ENCODE measurements around the gene MOGAT1. TPM values are rescaled to one million over a fixed set of nuclear protein-coding genes. Genes with fewer than 3 reads are reported as not detected.
"Not testable (repeated sequence)": the region's sequence is repeated elsewhere in the genome, so short reads cannot be mapped to it uniquely, and the experiment has no call there.

The MOGAT1 gene
- total RNA-seq, 1 donor from 2014 or later, result not detected

- peak; percentile 51 for DNase-seq (ENCODE audit: low spot score)
Measured at GRCh38 chr2:222709191-222709891, 37.9 kb downstream of the MOGAT1 start.

DNA sequence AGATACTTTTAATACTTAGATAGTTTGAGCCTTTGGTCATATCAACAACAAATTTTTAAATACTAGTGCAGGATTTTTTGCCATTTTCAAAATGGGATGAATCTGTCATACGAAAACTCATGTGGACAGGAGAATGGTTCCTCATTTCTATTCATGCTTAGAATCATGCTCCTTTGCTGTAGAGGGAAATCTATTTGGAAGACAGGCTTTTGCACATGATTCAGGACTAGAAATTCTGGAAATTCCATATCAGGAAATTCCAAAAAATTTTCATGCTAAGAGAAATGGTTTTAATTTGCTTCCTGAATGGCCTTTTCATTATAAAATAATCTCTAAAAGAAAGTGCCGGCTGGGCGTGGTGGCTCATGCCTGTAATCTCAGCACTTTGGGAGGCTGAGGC lies 39.3 kb downstream of the MOGAT1 start:
- no peak for DNase-seq (ENCODE audit: low spot score)

DNA sequence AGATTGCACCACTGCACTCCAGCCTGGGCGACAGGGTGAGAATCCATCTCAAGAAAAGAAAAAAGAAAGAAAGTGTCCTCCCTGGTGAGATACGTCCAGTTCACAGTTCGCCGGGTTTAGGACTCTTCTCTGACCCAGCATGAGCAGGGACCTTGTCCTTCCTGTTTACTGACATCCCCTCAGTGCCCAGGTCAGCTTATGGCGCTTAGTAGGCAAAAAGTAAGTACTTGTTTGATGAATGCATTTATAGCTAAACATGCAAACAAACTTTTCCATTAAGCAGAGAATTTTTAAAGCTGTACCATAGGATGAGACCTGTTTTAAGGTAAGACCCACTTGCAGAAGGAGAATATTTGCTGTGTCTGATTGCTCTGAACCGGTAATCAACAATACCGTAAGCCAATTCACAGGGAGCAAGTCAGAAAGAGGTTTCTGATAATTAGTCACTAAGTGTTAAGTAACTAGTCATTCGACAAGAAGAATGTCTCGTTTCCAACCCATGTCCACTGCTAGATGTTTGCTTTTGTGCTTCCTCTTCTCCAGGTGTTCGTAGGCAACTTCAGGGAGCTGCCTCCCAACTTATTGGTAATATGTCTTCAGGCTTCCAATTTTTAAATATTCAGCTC lies 40.0 kb downstream of the MOGAT1 start:
- DNase-seq (ENCODE audit: low spot score), result no peak

DNA sequence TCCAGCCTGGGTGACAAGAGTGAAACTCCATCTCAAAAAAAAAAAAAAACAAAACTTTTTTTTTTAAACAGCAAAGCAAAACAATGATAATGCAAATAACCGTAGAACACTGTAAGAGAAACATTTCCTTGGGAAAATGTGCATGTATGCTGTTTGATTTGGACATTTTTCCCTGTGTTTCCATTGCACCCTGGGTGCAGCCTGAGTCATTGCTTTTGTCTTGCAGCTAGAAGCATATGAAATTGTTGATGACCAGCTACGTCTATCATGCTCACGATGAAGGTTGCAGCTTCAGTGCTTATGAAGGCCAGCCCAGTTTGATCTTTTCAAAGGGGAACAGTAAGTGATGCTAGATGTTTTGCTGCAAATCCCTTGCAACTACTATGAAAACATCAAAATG lies 41.5 kb downstream of the MOGAT1 start:
- no peak for DNase-seq (ENCODE audit: low spot score)

DNA sequence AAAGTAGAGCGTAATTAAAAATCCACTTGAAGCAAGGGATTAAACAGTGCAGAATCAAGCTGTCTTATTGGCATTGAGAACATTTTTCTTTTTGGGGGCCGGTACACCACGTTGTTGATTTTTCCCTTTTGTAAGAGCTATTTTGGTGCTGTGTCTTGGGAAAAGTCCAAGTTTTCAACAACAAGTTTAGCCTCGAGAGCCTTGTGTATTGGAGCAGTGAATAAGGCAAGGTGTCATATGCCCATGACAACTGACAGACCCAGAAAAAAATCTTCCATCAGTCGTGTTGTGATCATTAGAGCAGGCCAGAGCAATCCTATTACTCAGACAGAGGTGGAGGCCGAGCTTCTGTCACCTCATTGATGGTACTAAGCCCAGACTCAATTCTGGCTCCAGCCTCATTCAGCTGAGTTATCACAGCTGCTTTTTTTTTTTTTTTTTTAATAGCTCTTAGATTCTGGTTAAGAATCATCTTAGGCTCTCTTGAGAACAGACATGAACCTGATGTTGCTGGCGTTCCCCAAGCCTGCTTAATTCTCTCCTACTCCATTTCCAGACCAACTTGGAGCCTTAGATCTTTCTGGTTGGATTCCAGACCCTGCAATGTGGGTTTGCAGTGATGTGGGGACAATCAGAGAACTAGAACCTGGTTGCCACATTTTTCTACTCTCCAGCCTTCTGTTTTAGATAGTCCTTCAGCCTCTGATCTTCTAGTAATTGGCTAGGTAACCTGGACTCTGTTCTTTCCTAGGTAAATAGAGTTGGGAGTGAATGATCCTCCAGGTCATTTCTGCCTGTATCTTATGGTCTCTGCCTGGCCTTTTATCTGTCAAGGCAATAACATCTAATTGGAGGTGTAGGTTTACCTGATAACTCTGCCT lies 43.1 kb downstream of the MOGAT1 start:
- DNase-seq (ENCODE audit: low spot score), result no peak

DNA sequence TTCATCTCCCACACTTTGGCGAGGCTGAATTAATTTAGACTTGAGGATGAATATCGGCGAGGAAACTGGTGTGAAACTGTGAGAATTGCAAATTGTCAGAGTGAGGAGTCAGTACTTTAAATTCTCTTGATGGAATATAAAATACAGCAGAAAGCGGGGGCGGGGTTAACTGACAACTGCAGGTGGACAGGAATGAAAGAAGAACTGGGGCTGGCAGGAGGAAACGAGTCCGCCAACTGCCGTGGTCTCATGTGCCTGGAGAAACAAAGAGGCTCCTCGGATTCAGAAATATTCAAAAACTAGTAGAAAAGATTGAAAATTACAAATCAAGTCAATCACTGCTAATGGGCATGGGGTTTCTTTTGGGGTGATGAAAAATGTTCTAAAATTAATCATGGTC lies 44.3 kb downstream of the MOGAT1 start:
- no peak for DNase-seq (ENCODE audit: low spot score)

- not testable (repeated sequence) for DNase-seq (ENCODE audit: low spot score)
Measured at GRCh38 chr2:222719787-222720186, 48.3 kb downstream of the MOGAT1 start.

DNA sequence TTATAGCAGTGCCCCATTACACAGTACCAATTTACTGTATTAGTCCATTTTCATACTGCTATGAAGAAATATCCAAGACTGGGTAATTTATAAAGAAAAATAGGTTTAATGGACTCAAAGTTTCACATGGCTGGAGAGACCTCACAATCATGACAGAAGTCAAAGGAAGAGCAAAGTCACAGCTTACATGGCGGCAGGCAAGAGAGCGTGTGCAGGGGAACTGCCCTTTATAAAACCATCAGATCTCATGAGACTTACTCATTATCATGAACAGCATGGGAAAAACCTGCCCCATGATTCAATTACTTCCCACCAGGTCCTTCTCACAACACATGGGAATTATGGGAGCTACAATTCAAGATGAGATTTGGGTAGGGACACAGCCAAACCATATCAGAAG lies 50.1 kb downstream of the MOGAT1 start:
- DNase-seq (ENCODE audit: low spot score), result not testable (repeated sequence)

DNA sequence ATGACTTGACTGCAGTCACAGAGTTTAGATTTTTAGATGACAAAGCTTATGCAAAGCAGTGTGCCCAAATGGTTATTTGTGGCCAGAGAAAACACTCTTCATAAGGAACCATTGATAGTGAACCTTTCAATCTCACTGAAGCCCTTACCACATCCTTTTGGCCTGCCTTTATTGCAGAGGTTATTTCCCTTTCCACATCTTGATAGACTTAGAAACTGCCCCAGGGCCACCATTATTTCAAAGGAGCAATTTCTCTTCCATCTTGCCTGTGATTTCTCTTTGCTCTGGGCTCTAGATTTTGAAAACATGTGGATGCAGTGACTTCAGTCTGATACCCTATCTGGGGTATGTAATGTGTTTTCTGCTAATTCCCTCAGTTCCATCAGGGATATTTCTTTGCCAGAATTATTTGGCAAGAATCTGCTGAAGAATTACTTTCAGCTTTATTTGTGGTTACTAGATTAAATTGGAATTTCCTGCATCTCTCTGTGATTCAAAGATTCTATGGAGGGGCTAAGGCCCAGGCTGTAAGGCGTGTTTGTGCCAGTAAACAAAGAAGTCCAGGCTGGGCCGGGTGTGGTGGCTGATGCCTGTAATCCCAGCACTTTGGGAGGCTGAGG lies 51.0 kb downstream of the MOGAT1 start:
- DNase-seq (ENCODE audit: low spot score), result no peak

GRCh38 chr2:222724208-222724607 lies 52.8 kb downstream of the MOGAT1 start:
- DNase-seq (ENCODE audit: low spot score), result no peak

DNA sequence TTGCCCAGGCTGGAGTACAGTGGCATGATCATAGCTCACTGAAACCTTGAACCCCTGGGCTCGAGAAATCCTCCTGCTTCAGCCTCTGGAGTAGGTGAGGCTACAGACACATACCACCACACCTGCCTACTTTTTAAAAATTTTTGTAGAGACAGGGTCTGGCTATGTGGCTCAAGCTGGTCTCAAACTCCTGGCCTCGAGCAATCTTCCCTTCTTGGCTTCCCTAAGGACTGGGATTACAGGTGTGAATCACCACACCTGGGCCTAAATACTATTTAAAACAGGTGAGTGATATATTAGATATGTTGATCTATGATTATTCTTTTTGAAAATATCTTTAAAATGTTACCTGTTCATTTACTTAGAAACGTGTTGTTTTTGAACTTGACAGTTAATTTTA lies 57.2 kb downstream of the MOGAT1 start:
- no peak for DNase-seq (ENCODE audit: low spot score)

GRCh38 chr2:222730366-222730999 lies 59.0 kb downstream of the MOGAT1 start:
- no peak for DNase-seq (ENCODE audit: low spot score)

- no peak for DNase-seq (ENCODE audit: low spot score)
Measured at GRCh38 chr2:222731201-222731621, 59.8 kb downstream of the MOGAT1 start.

- no peak for DNase-seq (ENCODE audit: low spot score)
Measured at GRCh38 chr2:222732489-222733178, 61.2 kb downstream of the MOGAT1 start.

- no peak for DNase-seq (ENCODE audit: low spot score)
Measured at GRCh38 chr2:222733470-222733845, 62.0 kb downstream of the MOGAT1 start.

DNA sequence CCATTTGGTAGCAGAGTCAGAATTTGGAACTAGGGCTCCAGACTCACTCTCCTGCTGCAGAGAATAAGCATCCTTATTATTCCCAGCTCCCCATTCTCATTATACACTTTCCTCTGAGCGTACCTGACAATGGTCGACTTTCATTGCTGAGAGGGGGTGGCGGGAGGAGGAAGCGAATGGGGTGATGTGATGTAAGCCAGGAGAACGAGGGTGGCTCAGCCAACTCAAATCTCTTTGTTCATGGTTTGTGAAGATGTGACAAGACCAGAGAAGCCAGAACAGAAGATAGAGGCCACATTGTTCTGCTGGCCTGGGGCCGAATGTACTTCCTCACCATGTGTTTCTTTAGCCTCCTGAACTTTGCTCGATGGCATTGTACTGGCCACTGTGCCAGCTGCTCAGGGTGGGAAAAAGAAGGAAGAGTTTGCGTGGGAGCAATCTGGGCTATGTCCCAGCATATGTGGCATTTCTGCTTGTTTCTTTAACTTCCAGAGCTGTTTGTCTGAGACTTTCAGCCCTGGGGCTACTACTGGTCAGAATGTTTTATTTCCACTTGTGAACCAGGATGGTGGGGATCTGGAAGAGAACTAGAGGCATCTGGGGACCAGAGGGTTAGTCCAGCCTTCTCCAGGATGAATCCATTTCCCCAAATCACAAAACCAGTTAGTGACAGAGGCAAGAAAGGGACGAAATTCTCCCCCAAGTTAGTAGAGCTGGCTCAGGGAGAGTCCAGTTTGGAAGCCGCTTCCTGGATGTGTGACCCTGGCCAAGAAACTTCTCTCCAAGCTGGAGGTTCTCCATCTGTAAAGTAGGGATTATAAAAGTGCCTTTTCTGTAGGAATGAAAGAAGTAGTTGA lies 62.6 kb downstream of the MOGAT1 start:
- DNase-seq (ENCODE audit: low spot score), result no peak

- DNase-seq (ENCODE audit: low spot score), result no peak
Measured at GRCh38 chr2:222734703-222735014, 63.2 kb downstream of the MOGAT1 start.

DNA sequence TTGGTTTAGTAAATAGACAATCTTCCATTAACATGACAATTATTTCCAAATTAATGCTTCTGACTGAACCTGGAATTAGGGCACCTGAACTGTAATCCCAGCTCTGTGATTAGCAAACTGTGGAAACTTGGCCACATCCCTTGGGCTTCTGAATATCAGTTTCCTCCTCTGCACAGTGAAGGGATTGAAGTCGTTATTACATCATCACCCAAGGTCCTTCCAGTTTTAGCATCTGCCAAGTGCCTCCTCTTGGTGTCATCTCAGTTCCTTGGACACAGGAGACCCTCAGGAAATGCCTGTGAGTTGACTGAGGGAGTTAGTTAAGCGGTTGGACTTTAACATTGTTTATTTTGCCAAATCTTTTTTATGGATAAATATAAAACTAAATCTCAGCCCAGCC lies 64.8 kb downstream of the MOGAT1 start:
- no peak for DNase-seq (ENCODE audit: low spot score)

DNA sequence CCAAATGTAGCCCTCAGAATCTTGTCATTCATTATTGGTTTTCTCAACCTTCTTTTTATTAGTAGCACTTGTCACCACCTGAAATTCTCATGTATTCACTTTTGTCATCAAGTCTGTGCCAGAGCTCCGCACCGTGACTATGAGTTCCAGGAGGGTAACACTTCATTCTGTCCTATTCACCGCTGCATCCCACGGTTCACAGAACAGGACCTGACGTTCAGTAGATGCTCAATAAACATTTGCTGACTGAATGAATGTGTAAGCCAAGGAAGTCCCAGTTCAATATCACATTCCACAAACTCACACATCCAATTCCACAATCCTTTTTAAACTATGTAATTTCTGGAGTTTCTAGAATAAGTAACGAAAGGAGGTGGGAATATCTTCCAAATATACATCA lies 65.5 kb downstream of the MOGAT1 start:
- DNase-seq (ENCODE audit: low spot score), result no peak

DNA sequence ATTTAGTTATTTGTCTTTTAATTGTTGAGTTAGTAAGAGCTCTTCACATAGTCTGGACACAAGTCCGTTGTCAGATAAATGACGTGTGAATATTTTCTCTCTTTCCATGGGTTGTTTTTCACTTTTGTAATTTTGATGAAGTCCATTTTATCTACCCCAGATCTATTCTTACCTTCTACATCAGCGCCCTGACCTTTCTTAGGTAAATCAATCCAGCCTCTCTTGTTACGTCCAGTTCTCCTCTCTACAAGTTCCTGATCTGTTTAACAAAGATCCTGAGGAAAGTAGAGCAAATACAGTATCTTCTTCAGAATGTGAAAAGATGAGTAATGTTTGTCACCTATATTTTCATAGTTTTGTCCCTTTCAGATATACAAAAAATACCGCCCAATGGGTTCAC lies 66.9 kb downstream of the MOGAT1 start:
- DNase-seq (ENCODE audit: low spot score), result no peak

All from ureter (tissue), 1 donor.